ENCODE data around the gene PTPRN2.

DNA sequence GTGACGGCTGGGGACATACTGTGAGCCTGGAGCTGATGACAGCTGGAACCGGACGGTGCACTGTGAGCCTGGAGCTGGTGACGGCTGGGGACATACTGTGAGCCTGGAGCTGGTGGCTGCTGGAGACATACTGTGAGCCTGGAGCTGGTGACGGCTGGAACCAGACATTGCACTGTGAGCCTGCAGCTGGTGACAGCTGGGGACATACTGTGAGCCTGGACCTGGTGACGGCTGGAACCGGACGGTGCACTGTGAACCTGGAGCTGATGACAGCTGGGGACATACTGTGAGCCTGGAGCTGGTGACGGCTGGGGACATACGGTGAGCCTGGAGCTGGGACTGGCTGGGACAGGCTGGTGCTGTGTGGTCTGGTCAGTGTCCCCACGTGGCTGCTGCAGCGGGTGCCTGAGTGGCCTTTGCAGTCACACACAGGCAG is 47.9 kb downstream of the PTPRN2 start:
- TF ChIP-seq CTCF (conservative IDR thresholded peaks at IDR 0.05 in 1 of 2, IDR thresholded peaks at IDR 0.05 in 1 of 2; ENCODE audit: low read depth in 1 of 2, low read length in 2 of 2), result no peak
- TF ChIP-seq EZH2 (IDR thresholded peaks at IDR 0.05; ENCODE audit: low read length, missing control alignments), result no peak

Measured in fibroblast of lung (primary cell).